Ovary (tissue), 9 donors: ENCODE results near the gene CFAP54. TPM values are rescaled to one million over a fixed set of nuclear protein-coding genes. Genes with fewer than 3 reads are reported as not detected.

Experiments
- DNase-seq, 5 donors: peaks; one replicate each; pipeline ENCODE4 v3.0.0-alpha.2; 2019 to 2020
- H3K27ac ChIP-seq, 2 donors: fragments of 200-600 bp; one replicate each; pipeline versions ENCODE4 v1.5.1 to v1.8.0; 2019 to 2022
- H3K27me3 ChIP-seq: fragments of 200-600 bp; one replicate; pipeline ENCODE4 v1.8.0; 2022
- H3K36me3 ChIP-seq: fragments of 200-600 bp; sonication (generic); one replicate; pipeline ENCODE4 v1.5.1; 2019
- H3K4me1 ChIP-seq: one replicate; pipeline ENCODE4 v1.8.1; 2013; ENCODE audit warnings: mild to moderate bottlenecking, moderate library complexity; ENCODE audit not compliant: insufficient read depth
- H3K4me3 ChIP-seq: fragments of 200-600 bp; sonication (generic); one replicate; pipeline ENCODE4 v1.5.1; 2017
- H3K9me3 ChIP-seq, 2 donors: fragments of 200-600 bp in 1 of 2; sonication (generic) in 1 of 2; one replicate each; pipeline versions ENCODE4 v1.5.1 to v1.8.1; 2013 to 2019; ENCODE audit warnings: mild to moderate bottlenecking in 1 of 2, moderate library complexity in 1 of 2
- EP300 ChIP-seq: sonication (generic); formaldehyde crosslinking; IDR thresholded peaks from one replicate; pipeline ENCODE4 v1.6.1; 2017; ENCODE audit warnings: antibody characterized with exemption
- POLR2A ChIP-seq: fragments of 450-650 bp; IDR thresholded peaks from one replicate; pipeline ENCODE4 v1.6.1; 2017; ENCODE audit warnings: antibody characterized with exemption, mild to moderate bottlenecking, moderate library complexity
- WGBS, 3 donors: extraction: QIAGEN DNeasy Blood & Tissue Kit in 1 of 3; methylation state at CpG; one replicate each; pipeline versions ENCODE4 v1.1.5 to v1.1.7; 2013 to 2017; 5-methylcytosine and 5-hydroxymethylcytosine counted together
- intact Hi-C, 4 donors: fragments of 100-400 bp; cut with DNase I; formaldehyde crosslinking; loops; one replicate each; pipeline versions ENCODE4 v1.11.0 to v1.15.1; 2022 to 2023
- polyA plus RNA-seq, 2 donors: library from polyadenylated mRNA; stranded (reverse); fragments of 200-250 nt in 1 of 2; fragments of 350-450 nt in 1 of 2; fragmentation: Illumina TruSeq in 1 of 2; extraction: RNeasy Lipid Tissue Mini Kit (QIAGEN cat#74804) in 1 of 2; gene quantifications; one replicate each; pipeline ENCODE4 v1.2.3, GENCODE V29; 2013 to 2014
- total RNA-seq, 7 donors: library from RNA; depleted of rRNA in 2 of 7; stranded (reverse); fragments of >200 nt in 2 of 7; fragmentation: NEBNext Ultra II Directional in 3 of 7; extraction: Animal tissue kit (Norgen Biotek cat#: 25700) in 3 of 7; gene quantifications; one replicate each; pipeline versions ENCODE4 v1.1.0 to v1.2.4, GENCODE V29; 2016 to 2023
- TF ChIP-seq, protein P1 (sequence below), 3 donors: fragments of 450-650 bp in 2 of 3; fragments of 200-600 bp in 1 of 3; IDR thresholded peaks; one replicate each; pipeline versions ENCODE4 v1.5.1 to v1.8.0; 2016 to 2022; ENCODE audit warnings: antibody characterized with exemption in 3 of 3, mild to moderate bottlenecking in 1 of 3
- donor health status: DM: no; HTN: no; CAD: no; lungs with moderate emphysema.
- donor health status: DM: no; HTN: no; CAD: no.
- donor health status: Bipolar disorder and iron deficiency.
- donor health status: DM: yes; HTN: yes; CAD: no.
- donor health status: DM: no; HTN: no; CAD: no.
- donor health status: DM: yes; HTN: yes; CAD: no.

Gene CFAP54
- total and polyA plus RNA-seq, 9 donors: 0.15 to 29.8 (median 1.7) TPM

DNA sequence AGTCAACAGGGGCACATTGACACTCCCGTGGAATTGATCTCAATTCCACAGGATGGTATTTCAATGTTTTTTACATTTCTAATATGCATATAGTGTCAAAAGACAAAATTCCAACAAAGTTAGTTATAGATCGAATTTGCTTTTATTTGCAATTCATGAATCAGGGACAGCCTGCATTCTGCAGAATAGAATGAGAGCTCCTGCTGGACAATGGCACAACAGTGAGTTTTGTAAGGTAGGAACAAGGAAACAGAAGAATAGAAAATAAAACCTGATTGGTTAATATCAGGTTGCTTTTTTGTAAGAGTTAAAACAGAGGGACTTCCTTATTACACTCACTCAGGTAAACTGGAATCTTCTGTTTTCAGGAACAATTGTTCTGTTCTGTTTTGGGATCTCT, 384.8 kb downstream of the CFAP54 start:
- Histone ChIP-seq H3K27me3 (no peaks in the 10 kb centered on the region), H3K4me1 (no peaks in the 10 kb centered on the region), H3K4me3 (no peak overlapping the region), H3K27ac (no peak overlapping the region), H3K36me3 (no peaks in the 10 kb centered on the region), H3K9me3 (no peaks in the 10 kb centered on the region)
- no peak for TF ChIP-seq EP300
- TF ChIP-seq, protein P1, sequence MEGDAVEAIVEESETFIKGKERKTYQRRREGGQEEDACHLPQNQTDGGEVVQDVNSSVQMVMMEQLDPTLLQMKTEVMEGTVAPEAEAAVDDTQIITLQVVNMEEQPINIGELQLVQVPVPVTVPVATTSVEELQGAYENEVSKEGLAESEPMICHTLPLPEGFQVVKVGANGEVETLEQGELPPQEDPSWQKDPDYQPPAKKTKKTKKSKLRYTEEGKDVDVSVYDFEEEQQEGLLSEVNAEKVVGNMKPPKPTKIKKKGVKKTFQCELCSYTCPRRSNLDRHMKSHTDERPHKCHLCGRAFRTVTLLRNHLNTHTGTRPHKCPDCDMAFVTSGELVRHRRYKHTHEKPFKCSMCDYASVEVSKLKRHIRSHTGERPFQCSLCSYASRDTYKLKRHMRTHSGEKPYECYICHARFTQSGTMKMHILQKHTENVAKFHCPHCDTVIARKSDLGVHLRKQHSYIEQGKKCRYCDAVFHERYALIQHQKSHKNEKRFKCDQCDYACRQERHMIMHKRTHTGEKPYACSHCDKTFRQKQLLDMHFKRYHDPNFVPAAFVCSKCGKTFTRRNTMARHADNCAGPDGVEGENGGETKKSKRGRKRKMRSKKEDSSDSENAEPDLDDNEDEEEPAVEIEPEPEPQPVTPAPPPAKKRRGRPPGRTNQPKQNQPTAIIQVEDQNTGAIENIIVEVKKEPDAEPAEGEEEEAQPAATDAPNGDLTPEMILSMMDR (IDR thresholded peaks at IDR 0.05): no peak
- WGBS, 3 donors: 85 to 93% (median 90%) methylated on average over 2 of the region's 2 CpGs
- intact Hi-C loops: no loop called here
- no peak for DNase-seq

DNA sequence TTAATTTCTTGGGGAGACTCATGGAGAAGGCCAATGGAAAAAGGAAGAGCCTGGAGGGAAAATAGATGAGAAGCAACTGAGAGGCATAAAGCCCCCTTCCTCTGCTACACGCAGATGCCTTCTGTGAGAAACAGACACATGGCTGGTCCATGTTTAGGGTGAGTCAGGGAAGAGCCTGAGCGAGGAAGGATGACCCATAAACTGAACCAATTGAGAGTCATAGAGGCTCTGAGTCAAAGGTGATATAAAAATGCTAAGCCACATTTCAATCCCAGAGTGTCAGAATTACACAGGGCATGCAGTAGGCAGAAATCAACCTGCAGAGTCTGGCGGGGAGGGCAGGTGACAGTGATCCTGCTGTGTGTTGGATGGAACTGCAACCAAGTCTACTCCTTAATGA, 387.6 kb downstream of the CFAP54 start:
- no peak for TF ChIP-seq EP300
- no peak for TF ChIP-seq POLR2A
- TF ChIP-seq, protein P1 (IDR thresholded peaks at IDR 0.05): no peak
- Histone ChIP-seq H3K27ac (no peak overlapping the region), H3K4me3 (no peak overlapping the region), H3K4me1 (no peaks in the 10 kb centered on the region), H3K9me3 (no peaks in the 10 kb centered on the region), H3K36me3 (no peaks in the 10 kb centered on the region), H3K27me3 (no peaks in the 10 kb centered on the region)
- WGBS, 3 donors: 88 to 93% (median 89%) methylated on average over 3 of the region's 3 CpGs
- no peak for DNase-seq
- intact Hi-C loops: no loop called here

DNA sequence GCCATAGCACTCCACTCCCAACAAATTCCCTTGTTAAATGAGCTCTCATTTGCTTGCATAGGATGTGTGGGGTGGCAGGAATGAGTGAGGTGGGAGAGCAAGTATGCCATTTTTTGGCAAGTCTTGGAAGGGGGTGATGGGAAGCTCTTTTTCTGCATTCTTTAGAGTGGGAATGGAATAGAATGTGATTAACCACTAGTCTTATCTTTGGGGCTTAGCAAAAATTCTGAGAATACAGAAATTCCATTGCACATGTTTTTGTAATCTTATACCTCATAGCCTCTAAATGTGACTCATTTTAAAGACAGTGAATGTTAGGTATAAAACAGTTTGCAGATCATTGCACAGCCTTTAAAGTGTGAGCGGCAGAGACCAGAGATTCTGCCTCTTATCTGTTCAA, 389.3 kb downstream of the CFAP54 start:
- intact Hi-C loops: no loop called here
- TF ChIP-seq EP300 (no peak), POLR2A (no peak)
- TF ChIP-seq, protein P1 (IDR thresholded peaks at IDR 0.05): no peak
- Histone ChIP-seq H3K27me3 (no peaks in the 10 kb centered on the region), H3K36me3 (no peaks in the 10 kb centered on the region), H3K4me3 (no peak overlapping the region), H3K27ac (no peak overlapping the region), H3K4me1 (no peaks in the 10 kb centered on the region), H3K9me3 (no peaks in the 10 kb centered on the region)
- no peak for DNase-seq
- 40 to 62% (median 48%) methylated on average over 1 of the region's 1 CpG for WGBS, 3 donors

DNA sequence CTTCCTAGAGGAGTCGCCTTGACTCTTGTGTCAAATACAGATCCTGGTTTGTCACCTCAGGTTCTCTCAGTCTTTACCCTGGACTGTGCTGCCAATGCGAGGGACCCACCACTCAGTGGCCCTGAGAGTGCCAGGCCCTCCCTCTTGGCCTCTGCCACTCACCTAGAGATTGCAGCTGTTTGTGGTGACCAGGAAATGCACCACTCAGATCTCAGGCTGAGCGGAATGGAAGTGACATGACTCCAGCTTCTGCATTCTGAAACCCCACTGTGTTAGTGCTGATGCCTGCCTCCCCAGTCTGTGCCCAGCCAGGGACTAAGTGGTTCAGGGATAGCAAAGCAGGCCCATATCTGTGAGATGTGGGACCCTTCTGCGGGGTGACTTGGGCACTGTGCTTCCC, 389.9 kb downstream of the CFAP54 start:
- Histone ChIP-seq H3K9me3 (no peaks in the 10 kb centered on the region), H3K4me1 (no peaks in the 10 kb centered on the region), H3K4me3 (no peak overlapping the region), H3K36me3 (no peaks in the 10 kb centered on the region), H3K27me3 (no peaks in the 10 kb centered on the region), H3K27ac (no peak overlapping the region)
- no peak for DNase-seq
- WGBS, 3 donors: 92 to 97% (median 94%) methylated on average over 4 of the region's 4 CpGs
- no peak for TF ChIP-seq EP300
- no peak for TF ChIP-seq POLR2A
- TF ChIP-seq, protein P1 (IDR thresholded peaks at IDR 0.05): no peak
- intact Hi-C loops: no loop called here

DNA sequence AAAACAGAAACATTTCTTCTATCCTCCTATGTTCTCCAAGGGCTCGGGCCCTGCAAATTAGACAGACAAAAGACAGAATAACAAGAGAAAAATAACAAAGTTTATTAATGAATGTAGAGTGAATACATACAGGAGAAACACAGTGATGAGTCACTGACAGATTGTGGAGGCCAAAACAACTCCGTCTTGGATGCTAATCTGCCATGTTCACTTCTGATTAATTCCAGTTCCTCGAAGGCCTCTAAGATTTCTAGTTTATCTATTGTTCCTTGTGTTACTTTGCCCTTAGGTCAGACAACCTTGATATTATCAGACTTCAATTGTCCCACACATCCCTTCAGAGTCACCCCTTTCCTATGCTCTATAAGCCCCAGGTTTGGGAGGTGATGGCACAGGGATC, 390.8 kb downstream of the CFAP54 start:
- H3K27ac ChIP-seq: no peak overlapping the region
- H3K4me1 ChIP-seq: no peaks in the 10 kb centered on the region
- DNase-seq: no peak
- H3K4me3 ChIP-seq: no peak overlapping the region
- no peaks in the 10 kb centered on the region for H3K36me3 ChIP-seq
- TF ChIP-seq EP300 (no peak), POLR2A (no peak)
- TF ChIP-seq, protein P1 (IDR thresholded peaks at IDR 0.05): no peak
- intact Hi-C loops: no loop called here
- no peaks in the 10 kb centered on the region for H3K9me3 ChIP-seq
- no peaks in the 10 kb centered on the region for H3K27me3 ChIP-seq
- 84 to 88% (median 86%) methylated on average over 3 of the region's 3 CpGs for WGBS, 3 donors
